Stimulated activated CD8-positive, alpha-beta memory T cell treated with anti-CD3 and anti-CD28 coated beads, Interleukin-12 subunit alpha, Interleukin-12 subunit beta, amount 100 ng/mL, for 1 hour (primary cell): Measurements from ENCODE around the gene CTBP2.
"Not testable (repeated sequence)": the region's sequence is repeated elsewhere in the genome, so short reads cannot be mapped to it uniquely, and the experiment has no call there.

ENCODE experiments used
- DNase-seq: peaks from one replicate; pipeline ENCODE4 v3.0.0-alpha.2; 2020; ENCODE audit warnings: low read depth

Gene CTBP2

GRCh38 chr10:124996127-124996853 lies 164.1 kb downstream of the CTBP2 start:
- DNase-seq: no peak

GRCh38 chr10:124995605-124996004 lies 164.8 kb downstream of the CTBP2 start:
- no peak for DNase-seq

- no peak for DNase-seq
These were observed 165.5 kb downstream of the CTBP2 start for GRCh38 chr10:124994573-124995473.

GRCh38 chr10:124993736-124994451 lies 166.5 kb downstream of the CTBP2 start:
- DNase-seq: no peak

DNA sequence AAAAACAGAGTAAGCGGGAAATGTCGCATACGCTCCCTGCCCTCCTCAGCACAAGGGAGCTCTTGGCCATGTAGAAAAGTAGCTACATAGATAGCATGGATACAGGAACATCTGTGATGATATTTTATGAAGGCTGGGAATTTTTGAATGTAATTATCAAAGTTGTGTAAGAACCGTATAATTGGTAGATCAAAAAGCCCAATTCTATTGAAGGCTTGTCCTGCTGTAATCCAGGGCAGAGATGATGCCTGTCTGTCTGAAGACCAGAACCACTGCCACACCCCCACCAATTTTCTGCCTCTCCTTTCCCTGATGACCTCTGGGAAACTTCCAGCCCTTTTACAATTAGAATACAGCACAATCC lies 167.0 kb downstream of the CTBP2 start:
- no peak for DNase-seq

DNA sequence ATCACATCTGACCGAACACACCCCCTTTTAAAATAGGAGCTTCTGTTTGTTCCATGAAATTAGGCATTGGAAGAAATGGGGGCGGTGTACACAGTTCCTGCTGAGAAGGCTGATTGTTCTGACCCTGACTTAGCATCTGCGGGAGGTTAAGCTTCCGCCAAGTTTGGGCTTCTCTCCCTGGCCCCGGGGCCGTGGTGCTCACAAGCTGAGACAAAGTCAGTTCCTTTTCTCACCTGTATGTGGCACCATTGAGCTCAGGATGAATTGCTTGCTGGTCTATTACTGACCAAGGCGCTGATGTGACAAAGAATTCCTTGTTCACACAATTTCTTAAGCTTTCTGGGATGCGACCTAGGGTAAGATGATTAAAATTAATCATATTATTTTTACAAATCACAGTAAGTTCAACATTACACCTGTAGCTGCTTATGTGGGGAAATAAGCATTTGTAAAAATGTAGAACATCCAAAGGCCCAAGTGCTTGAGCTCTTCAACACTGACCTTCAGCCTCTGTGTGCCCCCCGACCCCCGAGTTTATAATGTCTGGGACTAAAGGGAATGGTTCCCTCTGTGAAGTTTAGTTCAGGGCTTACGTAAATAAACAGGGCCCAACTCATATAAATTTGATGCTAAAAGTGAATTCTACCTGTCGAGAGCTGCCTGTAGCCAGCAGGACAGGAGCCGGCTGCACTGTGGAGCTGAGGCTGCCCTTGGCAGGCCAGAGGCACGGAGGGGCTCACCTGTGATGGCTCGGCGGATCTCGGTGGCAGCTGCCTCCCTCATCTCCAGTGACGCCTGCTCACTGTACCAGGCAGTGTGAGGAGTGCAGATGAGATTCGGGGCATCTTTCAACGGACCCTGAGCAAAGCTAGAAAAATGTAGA lies 167.7 kb downstream of the CTBP2 start:
- no peak for DNase-seq

DNA sequence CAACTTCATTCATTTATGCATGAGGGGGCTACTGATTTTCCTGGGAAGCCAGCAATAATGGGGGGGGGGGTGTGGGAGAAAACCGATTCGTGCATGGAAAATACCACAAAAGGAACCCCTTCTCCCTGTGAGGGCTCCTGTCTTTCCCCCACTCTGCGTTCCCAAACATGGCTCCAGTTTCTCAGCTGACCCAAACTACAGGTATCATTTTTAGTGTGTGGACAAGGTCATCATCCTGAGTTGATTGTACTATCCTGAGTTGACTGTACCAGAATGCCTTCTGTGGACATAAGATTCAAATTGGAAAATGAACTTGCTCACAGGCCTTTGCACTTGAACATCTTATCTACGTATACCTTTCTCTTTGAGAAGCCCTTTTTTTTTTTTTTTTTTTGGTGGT lies 168.5 kb downstream of the CTBP2 start:
- no peak for DNase-seq

- DNase-seq: no peak
These were observed 169.4 kb downstream of the CTBP2 start for GRCh38 chr10:124990671-124991625.

GRCh38 chr10:124989526-124989925 lies 170.8 kb downstream of the CTBP2 start:
- no peak for DNase-seq

DNA sequence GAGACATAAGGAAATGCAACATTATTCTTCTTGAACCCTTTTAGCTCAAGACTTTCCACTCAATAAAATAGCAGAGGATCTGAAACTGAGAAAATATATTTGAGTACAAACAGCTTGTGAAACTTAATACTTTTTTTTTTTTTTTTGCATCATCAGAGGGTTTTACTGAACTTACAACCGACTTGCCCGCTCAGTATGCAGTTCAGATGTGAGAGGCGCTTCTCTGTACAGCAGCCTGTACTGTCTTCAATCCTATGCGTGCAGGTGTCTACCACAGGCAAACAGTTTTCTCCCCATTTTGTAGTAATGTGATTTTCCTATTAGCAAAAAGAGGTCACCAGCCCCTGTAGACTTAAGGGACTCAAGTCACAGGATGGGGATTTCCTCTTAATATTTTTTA lies 171.6 kb downstream of the CTBP2 start:
- not testable (repeated sequence) for DNase-seq

GRCh38 chr10:124987788-124988187 lies 172.6 kb downstream of the CTBP2 start:
- no peak for DNase-seq

DNA sequence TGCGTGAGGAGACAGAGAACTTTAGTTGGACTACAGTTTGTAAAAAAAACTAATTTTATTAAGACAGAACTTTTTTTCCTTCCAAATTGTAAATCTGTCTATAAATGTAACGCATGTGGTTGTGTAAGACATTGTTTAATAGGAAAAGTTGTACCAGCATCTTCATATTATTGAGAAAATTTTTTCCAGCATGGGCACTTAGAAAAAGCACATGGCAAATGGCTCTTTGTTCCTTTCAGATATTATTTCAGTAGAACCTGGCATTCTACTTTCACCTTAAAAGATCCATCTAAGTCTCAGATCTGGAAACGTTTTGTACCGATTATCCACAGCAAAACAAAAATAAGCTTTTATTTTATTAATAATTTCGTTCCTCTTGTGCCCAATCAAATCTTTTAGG lies 175.2 kb downstream of the CTBP2 start:
- DNase-seq: no peak

GRCh38 chr10:124984376-124984775 lies 176.0 kb downstream of the CTBP2 start:
- no peak for DNase-seq

- DNase-seq: no peak
These were observed 177.0 kb downstream of the CTBP2 start for GRCh38 chr10:124983321-124983720.

GRCh38 chr10:124978376-124978725 lies 182.0 kb downstream of the CTBP2 start:
- no peak for DNase-seq

- no peak for DNase-seq
These were observed 182.6 kb downstream of the CTBP2 start for GRCh38 chr10:124977648-124978375.

DNA sequence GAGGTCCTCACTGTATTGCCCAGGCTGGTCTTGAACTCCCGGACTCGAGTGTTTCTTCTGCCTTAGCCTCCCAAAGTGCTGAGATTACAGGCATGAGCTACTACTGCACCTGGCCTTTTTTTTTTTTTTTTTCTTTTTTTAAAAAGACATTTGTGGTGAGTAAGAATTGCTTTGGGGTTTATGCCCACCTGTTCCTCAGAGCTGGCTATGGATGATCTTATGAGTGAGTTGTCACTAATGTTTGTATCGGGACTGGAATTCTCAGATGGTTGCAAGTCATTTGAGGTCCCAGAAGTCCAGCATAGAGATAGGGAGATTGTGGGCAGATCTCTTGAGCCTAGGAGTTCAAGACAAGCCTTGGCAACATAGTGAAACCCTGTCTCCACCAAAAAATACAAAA lies 183.2 kb downstream of the CTBP2 start:
- no peak for DNase-seq

GRCh38 chr10:124975977-124976514 lies 184.3 kb downstream of the CTBP2 start:
- no peak for DNase-seq

DNA sequence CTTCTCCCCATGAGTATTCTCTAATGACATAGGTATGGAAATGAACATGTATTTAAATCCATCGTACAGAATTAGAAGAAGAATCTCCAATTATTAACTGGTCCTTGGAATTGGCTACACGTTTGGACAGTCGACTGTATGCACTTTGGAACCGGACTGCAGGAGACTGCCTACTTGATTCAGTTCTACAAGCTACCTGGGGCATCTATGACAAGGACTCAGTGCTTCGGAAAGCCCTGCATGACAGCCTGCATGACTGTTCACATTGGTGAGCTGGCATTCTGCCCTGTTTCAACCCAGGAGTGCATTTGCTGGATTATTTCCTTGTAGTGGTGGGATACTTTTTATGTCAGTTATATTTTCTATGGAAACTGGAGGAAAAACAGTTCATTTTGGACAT lies 186.2 kb downstream of the CTBP2 start:
- DNase-seq: no peak

DNA sequence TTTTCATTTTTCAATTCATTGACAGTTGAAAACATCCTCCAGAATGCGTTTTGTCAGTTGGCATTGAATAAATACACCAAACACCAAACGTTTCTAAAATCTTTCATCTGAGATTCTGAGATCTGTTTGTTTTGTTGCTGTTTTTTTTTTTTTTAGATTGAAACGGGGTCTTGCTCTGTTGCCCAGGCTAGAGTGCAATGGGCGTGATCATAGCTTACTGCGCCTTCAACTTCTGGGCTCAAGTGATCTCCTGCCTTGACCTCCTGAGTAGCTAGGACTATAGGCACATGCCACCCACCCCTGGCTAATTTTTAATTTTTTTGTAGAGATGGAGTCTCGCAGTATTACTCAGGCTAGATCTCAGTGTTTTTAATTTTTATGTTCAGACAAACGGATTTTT lies 187.7 kb downstream of the CTBP2 start:
- DNase-seq: no peak
